ENCODE data around the gene GDNF. TPM values are rescaled to one million over a fixed set of nuclear protein-coding genes. Genes with fewer than 3 reads are reported as not detected.
"Not testable (repeated sequence)": the region's sequence is repeated elsewhere in the genome, so short reads cannot be mapped to it uniquely, and the experiment has no call there.

The GDNF gene
- total RNA-seq, result not detected

GRCh38 chr5:37839407-37840052, at the start of gene GDNF:
Gene GDNF (minus strand): TSS chr5:37840041. CDS start chr5:37834796, 5,245 bp downstream.
- H3K4me1 Mint-ChIP-seq, result peaks cover 33% of the 10 kb centered on the region

DNA sequence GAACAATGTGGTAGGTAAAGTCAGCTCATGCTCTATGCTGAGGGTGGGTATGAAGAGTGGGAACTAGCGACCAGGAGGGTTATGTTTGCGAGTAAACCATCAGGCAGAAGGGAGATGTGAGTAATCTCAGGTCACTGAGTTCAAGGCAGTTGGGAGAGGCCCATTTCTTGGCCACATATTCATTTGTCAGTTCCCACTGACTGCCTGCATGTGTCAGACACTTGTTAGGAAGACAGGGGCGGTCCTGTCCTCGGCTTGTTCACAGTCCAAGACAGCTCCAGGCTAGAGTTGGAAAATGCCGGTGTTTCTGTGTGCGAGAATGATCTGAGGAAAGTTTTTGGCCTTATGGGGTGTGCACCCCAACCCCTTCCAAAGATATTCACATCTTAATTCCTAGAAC, 48.6 kb upstream of the GDNF start:
- DNase-seq (no peak), ATAC-seq (no peak)
- H3K27me3 Mint-ChIP-seq, result no peaks in the 10 kb centered on the region
- CTCF ChIA-PET, result no interaction called here
- H3K4me3 Mint-ChIP-seq, result no peak overlapping the region
- H3K9me3 Mint-ChIP-seq (ENCODE audit: low read depth), result no peaks in the 10 kb centered on the region
- H3K27ac Mint-ChIP-seq, result no peak overlapping the region
- no peaks in the 10 kb centered on the region for H3K36me3 Mint-ChIP-seq
- H3K4me1 Mint-ChIP-seq, result no peaks in the 10 kb centered on the region

More at GRCh38 chr5:37839407-37840052, at the start of gene GDNF:
- Mint-ChIP-seq H3K9me3 (ENCODE audit: low read depth) (no peaks in the 10 kb centered on the region), H3K27me3 (peaks cover 92% of the 10 kb centered on the region), H3K4me3 (peak within 1 kb of the TSS; percentile 10), H3K27ac (peak within 1 kb of the TSS; percentile 1), H3K36me3 (no peaks in the 10 kb centered on the region)
- DNase-seq, result no peak
- CTCF ChIA-PET, result interaction anchor here (1.1 to 1.4 kb wide), 3 partner anchors 70 to 354 kb away, joined by 3 to 11 read pairs (median 3); no protein-coding TSS in a partner anchor
- no peak for ATAC-seq

- Mint-ChIP-seq H3K27me3 (peaks cover 2% of the 10 kb centered on the region), H3K36me3 (no peaks in the 10 kb centered on the region), H3K4me3 (no peak overlapping the region), H3K4me1 (no peaks in the 10 kb centered on the region), H3K27ac (no peak overlapping the region), H3K9me3 (ENCODE audit: low read depth) (no peaks in the 10 kb centered on the region)
- CTCF ChIA-PET, result no interaction called here
- no peak for ATAC-seq
- no peak for DNase-seq
Observed at GRCh38 chr5:37886242-37886905, 46.5 kb upstream of the GDNF start.

DNA sequence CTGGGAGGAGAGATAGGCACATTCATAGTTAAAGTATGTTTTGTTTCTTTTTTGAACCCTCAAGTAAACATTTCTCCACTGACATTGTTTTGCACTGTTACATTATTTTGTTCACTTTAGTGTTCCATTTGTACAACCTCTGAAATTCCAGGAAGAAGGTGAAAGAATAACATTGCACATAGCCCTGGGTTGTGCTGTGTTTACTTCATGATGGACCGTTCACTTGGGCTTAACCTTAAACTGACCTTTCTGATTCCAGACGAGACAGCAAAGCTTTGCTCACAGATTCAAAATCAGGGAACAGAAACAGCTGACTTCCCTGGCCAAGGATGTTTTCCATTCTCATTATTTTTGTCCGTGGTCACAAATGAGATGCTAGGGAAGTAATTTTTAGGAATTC, 42.8 kb upstream of the GDNF start:
- ATAC-seq (no peak), DNase-seq (no peak)
- no peak overlapping the region for H3K4me3 Mint-ChIP-seq
- CTCF ChIA-PET, result no interaction called here
- H3K27me3 Mint-ChIP-seq, result peaks cover 2% of the 10 kb centered on the region
- no peaks in the 10 kb centered on the region for H3K36me3 Mint-ChIP-seq
- H3K4me1 Mint-ChIP-seq, result no peaks in the 10 kb centered on the region
- no peaks in the 10 kb centered on the region for H3K9me3 Mint-ChIP-seq (ENCODE audit: low read depth)
- H3K27ac Mint-ChIP-seq, result no peak overlapping the region

DNA sequence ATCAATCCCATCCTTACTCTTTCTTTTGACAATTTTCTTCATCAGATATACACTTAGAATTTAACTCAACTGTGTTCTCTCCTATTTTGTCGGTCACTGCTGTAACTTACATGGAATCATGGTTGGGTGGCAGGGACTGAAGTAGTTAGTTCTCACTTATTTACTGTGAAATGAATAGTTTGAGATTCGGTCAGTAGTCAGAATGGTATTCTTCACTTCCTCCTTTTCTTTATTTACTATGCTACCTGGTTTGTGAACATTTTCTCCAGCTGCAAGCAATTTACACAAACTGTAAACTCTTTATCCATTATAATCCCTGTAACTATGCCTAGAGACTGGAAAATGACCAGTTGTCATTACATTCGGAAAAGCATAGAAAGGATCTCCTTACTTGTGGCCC, 41.5 kb upstream of the GDNF start:
- H3K4me1 Mint-ChIP-seq, result no peaks in the 10 kb centered on the region
- H3K9me3 Mint-ChIP-seq (ENCODE audit: low read depth), result no peaks in the 10 kb centered on the region
- CTCF ChIA-PET, result no interaction called here
- no peak overlapping the region for H3K4me3 Mint-ChIP-seq
- no peak overlapping the region for H3K27ac Mint-ChIP-seq
- no peaks in the 10 kb centered on the region for H3K36me3 Mint-ChIP-seq
- DNase-seq, result no peak
- no peak for ATAC-seq
- H3K27me3 Mint-ChIP-seq, result peaks cover 2% of the 10 kb centered on the region

DNA sequence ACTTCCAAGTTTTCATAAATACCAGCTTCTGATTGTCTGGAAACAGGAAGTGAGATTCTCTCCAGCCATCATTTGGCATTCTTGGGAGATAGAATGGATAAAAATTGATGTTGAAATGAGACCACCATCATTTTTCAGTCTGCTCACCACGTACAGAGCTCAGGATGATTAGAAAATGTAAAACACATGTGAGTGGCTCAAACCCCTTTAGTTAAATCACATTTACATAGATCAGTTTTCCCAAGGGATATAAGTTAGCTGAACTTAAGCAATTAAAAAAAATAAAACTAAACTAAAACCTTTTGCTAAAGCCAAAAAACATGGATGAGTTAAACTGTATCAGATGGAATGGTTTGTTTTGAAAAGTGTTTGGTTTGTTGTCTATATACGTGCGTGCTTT, 37.1 kb upstream of the GDNF start:
- H3K27me3 Mint-ChIP-seq, result peaks cover 4% of the 10 kb centered on the region
- H3K27ac Mint-ChIP-seq, result no peak overlapping the region
- H3K36me3 Mint-ChIP-seq, result no peaks in the 10 kb centered on the region
- no peak for ATAC-seq
- CTCF ChIA-PET, result no interaction called here
- no peak for DNase-seq
- H3K4me3 Mint-ChIP-seq, result no peak overlapping the region
- H3K4me1 Mint-ChIP-seq, result no peaks in the 10 kb centered on the region
- H3K9me3 Mint-ChIP-seq (ENCODE audit: low read depth), result no peaks in the 10 kb centered on the region

- Mint-ChIP-seq H3K9me3 (ENCODE audit: low read depth) (no peaks in the 10 kb centered on the region), H3K36me3 (no peaks in the 10 kb centered on the region), H3K27me3 (peaks cover 3% of the 10 kb centered on the region), H3K27ac (no peak overlapping the region), H3K4me3 (no peak overlapping the region), H3K4me1 (no peaks in the 10 kb centered on the region)
- DNase-seq (no peak), ATAC-seq (no peak)
- CTCF ChIA-PET, result no interaction called here
Observed at GRCh38 chr5:37876245-37876644, 36.4 kb upstream of the GDNF start.

DNA sequence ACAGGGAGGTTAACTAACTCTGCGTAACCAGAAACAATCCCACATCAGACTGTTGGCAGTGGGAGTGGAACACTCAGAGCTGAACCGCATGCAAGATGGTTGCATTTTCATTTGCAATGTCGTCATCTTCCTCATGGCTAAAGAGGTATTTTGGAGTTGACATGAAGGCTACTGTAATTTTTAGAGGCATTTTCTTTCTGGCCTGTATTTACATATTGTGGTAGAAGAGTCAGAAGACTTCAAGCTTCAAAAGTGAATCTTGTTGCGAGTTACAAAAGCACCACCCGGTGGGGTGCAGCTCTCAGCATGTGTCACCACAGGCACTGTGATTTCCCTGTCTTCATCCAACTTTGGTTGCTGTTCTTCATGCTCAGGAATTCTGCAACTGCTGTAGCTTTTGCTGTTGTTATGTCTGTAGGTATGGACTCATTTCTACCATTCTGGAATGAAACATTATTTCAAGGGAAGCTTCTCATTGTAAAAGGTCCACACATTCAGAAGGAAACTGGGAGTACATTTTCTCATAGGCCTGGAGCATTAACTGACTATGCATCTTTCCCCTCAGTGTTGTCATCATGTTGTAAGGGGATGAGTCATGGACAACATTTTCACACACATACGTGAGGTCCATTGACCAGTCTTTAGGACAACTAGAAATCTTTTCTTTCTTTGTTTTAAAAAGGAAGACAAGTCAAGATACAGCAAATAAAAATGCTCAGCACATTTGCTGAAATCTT, 35.4 kb upstream of the GDNF start:
- H3K36me3 Mint-ChIP-seq, result no peaks in the 10 kb centered on the region
- H3K9me3 Mint-ChIP-seq (ENCODE audit: low read depth), result no peaks in the 10 kb centered on the region
- ATAC-seq (no peak), DNase-seq (no peak)
- H3K27me3 Mint-ChIP-seq, result peaks cover 3% of the 10 kb centered on the region
- H3K4me3 Mint-ChIP-seq, result no peak overlapping the region
- CTCF ChIA-PET, result interaction anchor here (0.6 kb wide), 1 partner anchor 1230 kb away, joined by 5 read pairs; no protein-coding TSS in a partner anchor
- no peaks in the 10 kb centered on the region for H3K4me1 Mint-ChIP-seq
- no peak overlapping the region for H3K27ac Mint-ChIP-seq

DNA sequence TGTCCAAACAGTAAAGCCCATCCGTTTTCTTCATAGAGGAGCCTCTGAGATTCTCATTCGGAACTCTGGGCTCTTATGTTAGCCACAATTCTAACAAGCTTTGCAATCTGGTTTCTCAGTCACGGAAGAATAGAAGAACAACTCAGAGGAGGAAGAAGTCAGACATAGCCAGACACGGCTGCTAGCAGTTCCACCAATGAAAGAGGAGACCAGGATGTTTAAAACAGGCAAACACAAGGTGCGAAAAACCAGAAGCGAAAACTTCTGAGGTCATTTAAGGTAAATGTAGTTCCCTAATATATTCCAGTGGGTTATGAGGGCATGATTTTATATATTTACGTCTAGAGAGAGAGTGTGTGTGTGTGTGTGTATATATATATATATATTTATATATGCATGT, 34.1 kb upstream of the GDNF start:
- no peak overlapping the region for H3K4me3 Mint-ChIP-seq
- ATAC-seq (no peak), DNase-seq (no peak)
- CTCF ChIA-PET, result no interaction called here
- H3K27me3 Mint-ChIP-seq, result peaks cover 3% of the 10 kb centered on the region
- no peaks in the 10 kb centered on the region for H3K4me1 Mint-ChIP-seq
- no peaks in the 10 kb centered on the region for H3K9me3 Mint-ChIP-seq (ENCODE audit: low read depth)
- H3K36me3 Mint-ChIP-seq, result no peaks in the 10 kb centered on the region
- no peak overlapping the region for H3K27ac Mint-ChIP-seq

GRCh38 chr5:37871023-37871815, 31.4 kb upstream of the GDNF start:
- H3K27me3 Mint-ChIP-seq, result peaks cover 3% of the 10 kb centered on the region
- CTCF ChIA-PET, result no interaction called here
- no peak overlapping the region for H3K4me3 Mint-ChIP-seq
- no peak overlapping the region for H3K27ac Mint-ChIP-seq
- H3K4me1 Mint-ChIP-seq, result no peaks in the 10 kb centered on the region
- ATAC-seq (no peak), DNase-seq (no peak)
- no peaks in the 10 kb centered on the region for H3K9me3 Mint-ChIP-seq (ENCODE audit: low read depth)
- no peaks in the 10 kb centered on the region for H3K36me3 Mint-ChIP-seq

DNA sequence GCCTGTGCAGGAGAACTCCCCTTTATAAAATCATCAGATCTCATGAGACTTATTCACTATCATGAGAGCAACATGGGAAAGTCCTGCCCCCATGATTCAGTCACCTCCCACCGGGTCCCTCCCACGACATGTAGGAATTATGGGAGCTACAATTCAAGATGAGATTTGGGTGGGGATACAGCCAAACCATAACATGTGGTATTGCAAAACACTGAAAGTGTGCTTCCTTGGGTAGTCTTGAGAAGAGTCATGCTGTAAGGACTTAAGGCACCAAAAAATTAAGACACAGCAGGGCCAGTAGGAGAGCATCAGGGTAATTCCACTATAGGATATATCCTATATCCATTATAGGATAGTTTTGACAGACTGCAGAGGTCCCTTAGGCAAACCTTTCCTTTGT, 29.4 kb upstream of the GDNF start:
- H3K4me1 Mint-ChIP-seq, result no peaks in the 10 kb centered on the region
- ATAC-seq (no peak), DNase-seq (no peak)
- H3K27ac Mint-ChIP-seq, result no peak overlapping the region
- CTCF ChIA-PET, result no interaction called here
- no peak overlapping the region for H3K4me3 Mint-ChIP-seq
- H3K27me3 Mint-ChIP-seq, result peaks cover 5% of the 10 kb centered on the region
- H3K36me3 Mint-ChIP-seq, result no peaks in the 10 kb centered on the region
- H3K9me3 Mint-ChIP-seq (ENCODE audit: low read depth), result no peaks in the 10 kb centered on the region

GRCh38 chr5:37867654-37868053, 27.8 kb upstream of the GDNF start:
- H3K36me3 Mint-ChIP-seq, result no peaks in the 10 kb centered on the region
- no peaks in the 10 kb centered on the region for H3K4me1 Mint-ChIP-seq
- H3K27me3 Mint-ChIP-seq, result peaks cover 2% of the 10 kb centered on the region
- no peak for ATAC-seq
- DNase-seq, result no peak
- no peak overlapping the region for H3K27ac Mint-ChIP-seq
- no peaks in the 10 kb centered on the region for H3K9me3 Mint-ChIP-seq (ENCODE audit: low read depth)
- CTCF ChIA-PET, result no interaction called here
- no peak overlapping the region for H3K4me3 Mint-ChIP-seq

DNA sequence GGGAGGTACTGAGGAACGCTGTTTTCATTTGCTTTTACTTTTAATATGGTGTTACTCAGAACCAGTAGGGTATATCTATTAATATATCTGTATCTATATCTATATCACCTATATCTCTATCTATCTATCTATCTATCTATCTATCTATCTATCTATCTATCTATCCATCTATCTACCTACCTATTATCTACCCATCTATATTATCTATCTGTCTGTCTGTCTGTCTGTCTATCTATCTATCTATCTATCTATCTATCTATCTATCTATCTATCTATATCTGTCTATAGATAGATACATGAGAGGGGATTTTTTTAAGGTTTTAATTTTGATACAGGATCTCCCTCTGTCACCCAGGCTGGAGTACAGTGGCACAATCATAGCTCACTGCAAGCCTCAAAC, 23.1 kb upstream of the GDNF start:
- DNase-seq; CTCF ChIA-PET; H3K27me3 Mint-ChIP-seq; ATAC-seq; H3K27ac Mint-ChIP-seq; H3K4me3 Mint-ChIP-seq; H3K4me1 Mint-ChIP-seq; H3K9me3 Mint-ChIP-seq (ENCODE audit: low read depth); H3K36me3 Mint-ChIP-seq: not testable (repeated sequence)

All from activated CD8-positive, alpha-beta memory T cell treated with anti-CD3 and anti-CD28 coated beads, Interleukin-2, amount 10 ng/mL, durations not matched to agents 7 days and 5 days (primary cell).